ENCODE data around the gene ABLIM3. TPM values are rescaled to one million over a fixed set of nuclear protein-coding genes. Genes with fewer than 3 reads are reported as not detected.
A peak's percentile ranks its signal among the peaks of the same experiment; 100 is the strongest.

Gene ABLIM3
- total RNA-seq, 1 donor from 2014 or later, result 3.7 TPM

DNA sequence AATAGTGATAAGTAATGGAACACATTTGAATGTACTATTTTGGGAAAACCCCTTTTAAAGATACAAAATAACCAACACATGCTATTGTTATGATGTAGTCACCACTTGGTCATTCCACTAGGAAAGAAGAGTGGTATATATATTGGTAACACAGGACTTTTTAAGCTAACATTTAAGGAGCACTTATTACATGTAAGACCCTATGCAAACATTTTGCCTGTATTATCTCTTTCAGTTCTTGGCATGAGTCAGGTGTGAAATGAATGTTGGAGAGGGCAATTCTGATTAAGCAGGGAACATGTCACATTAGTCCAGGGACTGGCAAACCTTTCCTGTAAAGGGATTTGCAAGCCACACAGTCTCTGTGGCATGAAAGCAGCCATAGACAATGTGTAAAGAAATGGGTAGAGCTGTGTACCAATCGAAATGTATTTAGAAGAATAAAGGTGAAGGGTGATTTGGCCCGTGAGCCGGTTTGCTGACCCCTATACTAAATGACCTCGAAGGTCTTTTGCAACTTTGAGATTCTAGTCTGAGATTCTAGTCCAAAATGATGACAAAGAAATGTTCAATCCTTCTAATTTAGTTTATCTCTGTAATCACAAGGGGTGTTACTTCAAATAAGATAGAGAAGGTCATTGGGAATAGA is 15.3 kb downstream of the ABLIM3 start:
- no peak for FAIRE-seq
- no peaks in the 10 kb centered on the region for H3K36me3 ChIP-seq (ENCODE audit: control insufficient read depth, insufficient read depth, low read length)

DNA sequence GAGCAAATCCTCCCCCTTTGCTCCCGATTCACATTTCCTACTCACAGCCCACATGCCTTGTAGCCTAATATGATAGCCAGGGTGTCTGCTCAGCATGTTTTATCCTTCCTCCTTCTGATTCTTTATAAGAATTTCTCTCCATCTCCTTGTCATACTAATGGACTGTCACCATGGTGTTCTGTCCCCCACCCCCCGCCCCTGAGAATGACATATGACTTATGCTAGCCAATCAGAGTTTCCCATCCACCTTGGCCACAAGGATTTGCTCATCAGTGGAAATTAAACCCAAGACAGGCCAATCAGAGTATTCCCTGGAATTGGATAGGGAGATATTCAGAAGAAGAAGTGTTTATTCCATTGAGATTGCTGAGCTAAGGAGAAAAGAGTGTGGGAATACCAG is 16.0 kb downstream of the ABLIM3 start:
- no peak for FAIRE-seq
- Histone ChIP-seq H3K27me3 (ENCODE audit: control insufficient read depth, insufficient read depth, low read length) (no peaks in the 10 kb centered on the region), H3K36me3 (ENCODE audit: control insufficient read depth, insufficient read depth, low read length) (no peaks in the 10 kb centered on the region), H3K4me3 (ENCODE audit: low read depth, low read length) (no peak overlapping the region)
- TF ChIP-seq CTCF (IDR thresholded peaks at IDR 0.05; ENCODE audit: insufficient read depth, low read length, severe bottlenecking), result no peak
- DNase-seq (ENCODE audit: low read depth), result no peak

More for the DNA sequence above, 15.3 kb downstream of the ABLIM3 start:
- Histone ChIP-seq H3K4me3 (ENCODE audit: low read depth, low read length) (no peak overlapping the region), H3K27me3 (ENCODE audit: control insufficient read depth, insufficient read depth, low read length) (no peaks in the 10 kb centered on the region)
- TF ChIP-seq CTCF (IDR thresholded peaks at IDR 0.05; ENCODE audit: insufficient read depth, low read length, severe bottlenecking), result no peak
- DNase-seq (ENCODE audit: low read depth), result no peak

DNA sequence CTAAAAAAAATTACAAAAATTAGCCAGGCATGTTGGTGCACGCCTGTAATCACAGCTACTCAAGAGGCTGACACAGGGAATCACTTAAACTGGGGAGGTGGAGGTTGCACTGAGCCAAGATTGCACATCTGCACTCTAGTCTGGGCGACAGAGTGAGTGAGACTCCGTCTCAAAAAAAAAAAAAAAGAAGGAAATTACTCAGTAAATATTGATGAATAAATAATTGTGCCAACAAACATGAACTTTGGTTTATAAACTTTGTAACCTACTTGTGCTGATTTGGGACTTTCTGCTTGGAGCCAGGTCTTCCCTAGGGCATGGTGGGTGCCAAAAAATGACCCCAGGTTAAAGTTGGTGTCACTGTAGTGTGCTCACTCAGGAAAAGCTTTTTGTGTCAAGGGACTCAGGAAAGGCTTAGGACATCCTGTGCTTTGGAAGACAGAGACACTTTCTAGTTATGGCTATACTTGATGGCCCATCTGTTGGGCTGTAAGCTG is 19.0 kb downstream of the ABLIM3 start:
- H3K36me3 ChIP-seq (ENCODE audit: control insufficient read depth, insufficient read depth, low read length), result no peaks in the 10 kb centered on the region
- no peak overlapping the region for H3K4me3 ChIP-seq (ENCODE audit: low read depth, low read length)
- H3K27me3 ChIP-seq (ENCODE audit: control insufficient read depth, insufficient read depth, low read length), result no peaks in the 10 kb centered on the region
- TF ChIP-seq CTCF (IDR thresholded peaks at IDR 0.05; ENCODE audit: insufficient read depth, low read length, severe bottlenecking), result no peak
- DNase-seq (ENCODE audit: low read depth), result peak; percentile 73
- no peak for FAIRE-seq

GRCh38 chr5:149161026-149161687 is 19.9 kb downstream of the ABLIM3 start:
- no peak for FAIRE-seq
- no peak for TF ChIP-seq CTCF (IDR thresholded peaks at IDR 0.05; ENCODE audit: insufficient read depth, low read length, severe bottlenecking)

GRCh38 chr5:149161850-149162249 is 20.6 kb downstream of the ABLIM3 start:
- no peak for FAIRE-seq
- DNase-seq (ENCODE audit: low read depth), result no peak
- Histone ChIP-seq H3K4me3 (ENCODE audit: low read depth, low read length) (no peak overlapping the region), H3K27me3 (ENCODE audit: control insufficient read depth, insufficient read depth, low read length) (no peaks in the 10 kb centered on the region), H3K36me3 (ENCODE audit: control insufficient read depth, insufficient read depth, low read length) (no peaks in the 10 kb centered on the region)
- TF ChIP-seq CTCF (IDR thresholded peaks at IDR 0.05; ENCODE audit: insufficient read depth, low read length, severe bottlenecking), result no peak

More at GRCh38 chr5:149161026-149161687, 19.9 kb downstream of the ABLIM3 start:
- Histone ChIP-seq H3K36me3 (ENCODE audit: control insufficient read depth, insufficient read depth, low read length) (no peaks in the 10 kb centered on the region), H3K27me3 (ENCODE audit: control insufficient read depth, insufficient read depth, low read length) (no peaks in the 10 kb centered on the region), H3K4me3 (ENCODE audit: low read depth, low read length) (no peak overlapping the region)
- no peak for DNase-seq (ENCODE audit: low read depth)
